HG03520 (cell line): ENCODE data around the gene ABHD8.
A peak's percentile ranks its signal among the peaks of the same experiment; 100 is the strongest.
"Not testable (repeated sequence)": the region's sequence is repeated elsewhere in the genome, so short reads cannot be mapped to it uniquely, and the experiment has no call there.

Experiments used
- ATAC-seq: cut with Tn5 transposase; IDR thresholded peaks from one replicate; pipeline ENCODE4 v1.9.1; 2021; ENCODE audit warnings: mild to moderate bottlenecking, moderate library complexity; ENCODE audit not compliant: unreplicated experiment

Gene ABHD8

GRCh38 chr19:17300992-17301619 is 2.1 kb downstream of the ABHD8 start:
- no peak for ATAC-seq

DNA sequence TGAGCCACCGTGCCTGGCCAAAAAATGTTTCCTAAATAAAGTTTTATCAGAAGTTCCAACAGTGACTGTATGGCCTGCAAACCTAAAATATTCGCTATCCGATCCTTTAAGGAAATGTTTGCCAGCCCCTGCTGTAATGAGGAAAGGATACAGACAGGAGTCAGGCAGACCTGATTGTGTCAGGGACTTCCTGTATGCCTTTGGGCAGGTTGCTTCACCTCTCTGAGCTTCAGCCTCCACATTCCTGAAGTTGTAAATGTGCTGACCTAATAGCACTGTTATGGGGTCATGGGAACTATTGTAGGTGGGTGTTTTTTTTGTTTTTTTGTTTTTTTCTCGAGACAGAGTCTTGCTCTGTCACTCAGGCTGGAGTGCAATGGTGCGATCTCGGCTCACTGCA is 6.2 kb downstream of the ABHD8 start:
- no peak for ATAC-seq

GRCh38 chr19:17296273-17296672 is 7.0 kb downstream of the ABHD8 start:
- ATAC-seq = no peak

DNA sequence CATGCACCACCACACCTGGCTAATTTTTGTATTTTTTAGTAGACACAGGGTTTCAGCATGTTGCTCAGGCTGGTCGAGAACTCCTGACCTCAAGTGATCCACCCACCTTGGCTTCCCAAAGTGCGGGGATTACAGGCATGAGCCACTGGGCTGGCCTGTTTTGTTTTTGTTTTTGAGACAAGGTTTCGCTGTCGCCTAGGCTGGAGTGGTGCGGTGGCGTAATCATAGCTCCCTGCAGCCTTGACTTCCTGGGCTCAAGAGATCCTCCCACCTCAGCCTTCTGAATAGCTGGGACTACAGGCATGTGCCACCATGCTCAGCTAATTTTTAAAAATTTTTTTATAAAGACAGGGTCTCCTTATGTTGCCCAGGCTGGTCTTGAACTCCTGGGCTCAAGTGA is 7.7 kb downstream of the ABHD8 start:
- not testable (repeated sequence) for ATAC-seq

DNA sequence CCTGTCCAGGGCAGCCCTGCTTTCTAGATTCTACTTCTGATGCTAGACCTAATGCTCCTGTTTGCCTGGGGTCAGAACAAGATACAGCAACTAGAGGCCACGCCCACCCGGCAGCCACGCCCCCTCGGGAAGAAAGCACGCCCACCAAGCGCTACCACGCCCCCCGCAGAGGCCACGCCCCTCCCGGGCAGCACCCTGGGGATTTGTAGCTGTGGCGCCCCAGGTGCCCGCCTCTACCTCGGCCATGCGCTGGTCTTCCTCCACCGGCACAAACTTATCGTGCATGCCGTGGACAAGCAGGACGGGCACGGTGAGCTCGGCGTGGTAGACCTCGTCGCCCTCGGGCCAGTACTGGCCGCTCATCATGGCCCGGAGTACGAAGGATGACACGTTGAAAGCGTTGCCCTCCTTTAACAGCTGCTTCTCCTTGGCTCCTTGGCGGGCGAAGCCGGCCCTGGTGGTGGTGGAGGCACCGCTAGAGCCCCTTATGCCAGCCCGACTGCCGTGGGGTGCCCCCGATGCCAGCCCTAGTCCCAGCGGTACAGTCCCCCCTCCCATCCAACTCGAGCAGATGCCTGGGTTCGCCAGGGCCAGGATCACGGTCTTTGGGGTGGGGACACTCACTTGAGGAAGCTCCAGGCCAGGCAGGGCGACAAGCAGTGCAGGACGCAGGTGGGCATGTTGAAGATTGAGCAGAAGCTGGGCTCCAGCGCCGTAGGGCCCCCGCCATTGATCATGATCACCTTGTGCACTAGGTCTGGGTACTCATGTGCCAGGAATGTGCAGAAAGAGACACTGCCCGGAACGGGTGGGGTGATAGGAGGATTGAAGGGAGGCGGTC is 9.0 kb downstream of the ABHD8 start:
- ATAC-seq = no peak

GRCh38 chr19:17293605-17294004 is 9.6 kb downstream of the ABHD8 start:
- ATAC-seq = no peak

DNA sequence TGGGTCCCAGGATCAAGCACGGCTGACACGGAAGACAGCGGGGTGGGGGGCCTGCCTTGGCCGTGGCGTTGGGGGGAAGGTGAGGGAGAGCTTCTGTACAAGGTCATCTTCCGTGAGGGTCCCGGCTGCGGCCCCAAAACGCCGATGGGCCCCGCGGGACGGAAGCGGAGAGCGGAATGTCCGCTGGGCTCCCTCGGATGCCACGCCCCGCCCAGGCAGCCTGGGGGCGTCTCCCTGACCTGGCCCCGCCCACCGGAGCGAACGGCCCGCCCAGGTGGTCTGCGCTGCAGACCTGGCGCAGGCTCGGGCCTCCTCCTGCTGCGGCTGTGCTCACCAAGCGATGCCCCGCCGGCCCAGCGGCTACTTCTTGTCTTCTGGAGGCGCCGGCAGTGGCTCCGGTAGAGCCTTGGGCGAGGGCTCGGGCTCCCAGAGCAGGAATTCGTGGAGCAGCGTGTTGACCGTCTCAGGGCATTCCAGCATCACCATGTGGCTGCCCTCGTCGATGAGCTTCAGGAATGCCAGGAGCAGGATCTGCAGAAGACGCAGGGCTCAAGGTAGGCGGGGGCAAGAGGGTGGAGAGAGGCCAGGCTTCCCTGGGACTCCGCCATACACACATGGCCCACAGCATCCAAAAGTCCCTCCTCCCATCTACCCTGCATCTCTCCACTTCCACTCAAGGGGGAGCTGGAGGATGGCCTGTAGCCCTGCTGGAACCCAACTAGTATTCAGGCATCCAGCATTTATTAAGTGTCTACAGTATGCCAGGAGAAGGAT is 10.7 kb downstream of the ABHD8 start:
- ATAC-seq = no peak

GRCh38 chr19:17289489-17289888 is 13.7 kb downstream of the ABHD8 start:
- no peak for ATAC-seq

GRCh38 chr19:17286752-17287151 is 16.5 kb downstream of the ABHD8 start:
- no peak for ATAC-seq

- ATAC-seq = no peak
Measured at GRCh38 chr19:17286263-17286662, 17.0 kb downstream of the ABHD8 start.

- no peak for ATAC-seq
Measured at GRCh38 chr19:17285415-17286135, 17.6 kb downstream of the ABHD8 start.

GRCh38 chr19:17283504-17283996 is 19.7 kb downstream of the ABHD8 start:
- no peak for ATAC-seq

- ATAC-seq = peak; percentile 72
Measured at GRCh38 chr19:17282488-17283125, 20.6 kb downstream of the ABHD8 start.

DNA sequence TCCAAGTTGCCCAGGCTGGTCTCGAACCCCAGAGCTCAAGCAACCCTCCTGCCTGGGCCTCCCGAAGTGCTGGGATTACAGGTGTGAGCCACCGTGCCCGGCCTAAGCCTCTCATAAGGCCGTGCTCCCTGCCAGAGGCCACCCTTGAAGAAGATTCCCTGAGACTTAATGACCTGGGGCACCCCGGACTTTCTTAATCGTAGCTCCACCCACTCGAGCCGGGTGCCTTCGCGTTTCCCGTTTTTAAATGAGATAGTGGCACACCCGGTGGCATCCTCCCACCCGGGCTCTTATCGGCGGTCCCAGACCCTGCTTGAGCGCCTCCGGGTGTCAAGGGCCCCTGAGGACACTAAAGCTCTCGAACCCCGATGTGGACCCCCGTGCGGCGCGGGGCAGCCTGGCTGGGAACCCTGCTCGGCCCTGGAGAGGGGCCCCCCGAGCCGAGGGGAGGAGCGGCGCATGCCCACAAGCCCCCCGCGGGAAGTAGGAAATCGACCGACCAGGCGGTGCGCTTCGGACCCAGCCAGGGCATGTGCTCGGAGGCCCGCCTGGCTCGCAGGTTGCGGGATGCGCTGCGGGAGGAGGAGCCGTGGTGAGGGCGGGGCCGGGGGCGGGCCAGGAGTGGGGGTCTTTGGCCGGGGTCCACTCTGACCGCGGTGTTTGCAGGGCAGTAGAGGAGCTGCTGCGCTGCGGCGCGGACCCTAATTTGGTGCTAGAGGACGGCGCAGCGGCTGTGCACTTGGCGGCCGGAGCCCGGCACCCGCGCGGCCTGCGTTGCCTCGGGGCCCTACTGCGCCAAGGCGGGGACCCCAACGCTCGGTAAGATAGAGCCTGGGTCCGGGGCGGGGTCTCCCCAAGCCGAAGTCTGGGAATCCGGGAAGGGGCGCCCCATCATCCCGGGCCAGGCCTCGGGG is 21.6 kb downstream of the ABHD8 start, which contains the start of gene ANKLE1:
Gene ANKLE1 (plus strand): TSS at position 511 of the 914 bp plus-strand sequence. CDS start 20 bp downstream, at position 531.
- no peak for ATAC-seq

GRCh38 chr19:17279436-17279835 is 23.8 kb downstream of the ABHD8 start:
- no peak for ATAC-seq

- ATAC-seq = no peak
Measured at GRCh38 chr19:17275441-17276175, 27.6 kb downstream of the ABHD8 start.

- not testable (repeated sequence) for ATAC-seq
Measured at GRCh38 chr19:17274892-17275291, 28.3 kb downstream of the ABHD8 start.

DNA sequence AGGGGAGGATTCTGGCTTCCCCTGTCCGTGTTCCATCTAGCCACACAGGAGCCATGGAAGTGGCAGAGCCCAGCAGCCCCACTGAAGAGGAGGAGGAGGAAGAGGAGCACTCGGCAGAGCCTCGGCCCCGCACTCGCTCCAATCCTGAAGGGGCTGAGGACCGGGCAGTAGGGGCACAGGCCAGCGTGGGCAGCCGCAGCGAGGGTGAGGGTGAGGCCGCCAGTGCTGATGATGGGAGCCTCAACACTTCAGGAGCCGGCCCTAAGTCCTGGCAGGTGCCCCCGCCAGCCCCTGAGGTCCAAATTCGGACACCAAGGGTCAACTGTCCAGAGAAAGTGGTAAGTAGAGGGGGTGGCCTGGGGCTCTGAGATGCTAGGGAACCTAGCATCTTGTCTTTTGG is 34.5 kb downstream of the ABHD8 start:
- no peak for ATAC-seq
